Brain microvascular endothelial cell (primary cell): ENCODE data around the gene NOLC1.
A peak's percentile ranks its signal among the peaks of the same experiment; 100 is the strongest.

Experiments used
- DNase-seq: peaks from one replicate; pipeline ENCODE4 v3.0.0-alpha.2; 2020
- H3K27ac ChIP-seq: fragments of 250-450 bp; sonication (Bioruptor Pico); 2 replicates; pipeline ENCODE4 v1.5.1; 2020; ENCODE audit warnings: mild to moderate bottlenecking, moderate library complexity
- H3K27me3 ChIP-seq: fragments of 250-450 bp; sonication (Bioruptor Pico); replicated peaks from 2 replicates; pipeline ENCODE4 v1.5.1; 2020; ENCODE audit warnings: mild to moderate bottlenecking
- H3K36me3 ChIP-seq: fragments of 250-450 bp; sonication (Bioruptor Pico); replicated peaks from 2 replicates; pipeline ENCODE4 v1.5.1; 2020; ENCODE audit warnings: mild to moderate bottlenecking
- H3K4me3 ChIP-seq: 2 replicates; pipeline ENCODE4 v1.5.1; 2011; ENCODE audit warnings: low read depth, mild to moderate bottlenecking, control low read depth, low read length, moderate library complexity
- CTCF ChIP-seq: IDR thresholded peaks from 2 replicates; pipeline ENCODE4 v1.5.1; 2011; ENCODE audit warnings: low read depth, mild to moderate bottlenecking, moderate library complexity, low read length, control low read depth, inconsistent platforms; ENCODE audit errors: missing control alignments
- in situ Hi-C: cut with HindIII; loops from 2 replicates; pipeline ENCODE4 v1.10.0; 2017; ENCODE audit warnings: low sequenced_read_pairs, low pct_ligation_motif_present

Gene NOLC1

GRCh38 chr10:102120991-102121738 is 31.0 kb upstream of the NOLC1 start:
- no peak overlapping the region for H3K27ac ChIP-seq
- no peaks in the 10 kb centered on the region for H3K27me3 ChIP-seq
- TF ChIP-seq CTCF, result no peak
- no peak for DNase-seq
- no peaks in the 10 kb centered on the region for H3K36me3 ChIP-seq
- in situ Hi-C loops, result no loop called here
- H3K4me3 ChIP-seq, result peak overlapping the region; percentile 83

- Histone ChIP-seq H3K4me3 (no peak overlapping the region), H3K27me3 (no peaks in the 10 kb centered on the region), H3K27ac (no peak overlapping the region), H3K36me3 (no peaks in the 10 kb centered on the region)
- in situ Hi-C loops, result no loop called here
- TF ChIP-seq CTCF, result peak; percentile 45
- no peak for DNase-seq
Observed at GRCh38 chr10:102121739-102122372, 30.3 kb upstream of the NOLC1 start.

GRCh38 chr10:102122450-102122849 is 29.7 kb upstream of the NOLC1 start:
- Histone ChIP-seq H3K27me3 (no peaks in the 10 kb centered on the region), H3K36me3 (no peaks in the 10 kb centered on the region), H3K4me3 (no peak overlapping the region), H3K27ac (no peak overlapping the region)
- TF ChIP-seq CTCF, result no peak
- in situ Hi-C loops, result no loop called here
- no peak for DNase-seq

DNA sequence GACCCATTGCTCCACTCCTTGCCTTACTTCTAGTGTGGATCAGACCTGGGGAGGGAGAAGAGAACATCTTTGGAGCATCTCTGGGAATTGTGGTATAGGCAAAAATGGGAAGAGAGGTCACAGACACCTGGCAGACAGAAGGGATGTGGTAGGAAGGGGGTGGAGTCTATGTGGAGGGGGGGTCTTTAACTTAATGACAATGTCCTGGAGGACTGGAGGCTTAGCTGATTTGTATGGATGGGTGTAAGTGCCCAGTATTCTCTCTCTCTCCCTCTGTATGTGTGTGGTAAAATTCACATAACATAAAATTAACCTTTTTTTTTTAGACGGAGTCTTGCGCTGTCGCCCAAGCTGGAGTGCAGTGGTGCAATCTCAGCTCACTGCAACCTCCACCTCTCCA is 29.0 kb upstream of the NOLC1 start:
- in situ Hi-C loops, result no loop called here
- no peaks in the 10 kb centered on the region for H3K27me3 ChIP-seq
- TF ChIP-seq CTCF, result no peak
- H3K4me3 ChIP-seq, result no peak overlapping the region
- DNase-seq, result no peak
- no peaks in the 10 kb centered on the region for H3K36me3 ChIP-seq
- no peak overlapping the region for H3K27ac ChIP-seq

DNA sequence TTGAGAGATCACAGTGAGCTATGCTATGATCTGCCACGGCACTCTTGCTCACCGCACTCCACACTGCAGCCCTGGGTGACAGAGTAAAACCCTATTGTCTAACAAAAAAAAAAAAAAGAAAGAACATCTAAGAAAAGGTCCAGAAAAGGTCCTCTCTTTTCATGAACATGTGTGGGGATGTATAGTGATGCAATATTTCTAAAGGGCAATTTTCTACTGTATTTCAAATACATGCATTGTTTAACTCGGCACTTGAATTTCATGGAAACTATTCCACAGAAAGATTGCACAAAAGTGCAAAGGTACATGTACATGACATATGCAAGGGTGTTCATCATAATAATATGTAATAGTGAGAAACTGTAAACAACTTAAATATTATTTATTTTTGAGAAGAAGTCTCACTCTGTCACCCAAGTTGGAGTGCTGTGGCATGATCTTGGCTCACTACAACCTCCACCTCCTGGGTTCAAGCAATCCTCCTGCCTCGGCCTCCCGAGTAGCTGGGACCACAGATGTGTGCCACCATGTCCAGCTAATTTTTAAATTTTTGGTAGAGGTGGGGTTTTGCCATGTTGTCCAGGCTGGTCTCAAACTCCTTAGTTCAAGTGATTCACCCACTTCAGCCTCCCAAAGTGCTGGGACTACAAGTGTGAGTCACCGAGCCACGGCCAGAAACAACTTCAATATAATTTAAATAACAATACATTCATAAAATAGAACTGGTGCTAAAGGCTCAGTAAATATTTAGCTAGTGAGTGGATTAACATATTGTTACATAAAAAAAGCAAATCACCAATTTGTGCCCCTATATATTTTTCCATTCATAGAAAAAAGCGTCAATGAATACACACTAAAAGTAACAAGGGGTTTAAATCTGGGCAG is 20.7 kb upstream of the NOLC1 start:
- no peaks in the 10 kb centered on the region for H3K36me3 ChIP-seq
- peak; percentile 52 for DNase-seq
- TF ChIP-seq CTCF, result no peak

More for the DNA sequence above, 20.7 kb upstream of the NOLC1 start:
- in situ Hi-C loops, result no loop called here
- H3K4me3 ChIP-seq, result no peak overlapping the region
- no peaks in the 10 kb centered on the region for H3K27me3 ChIP-seq
- H3K27ac ChIP-seq, result peak overlapping the region; percentile 31
